NB4 (cell line): ENCODE results near the gene ZNF558.
"Not testable (repeated sequence)": the region's sequence is repeated elsewhere in the genome, so short reads cannot be mapped to it uniquely, and the experiment has no call there.

Source experiments
- MYC ChIP-seq: IDR thresholded peaks from 2 replicates; pipeline ENCODE4 v1.6.1; 2011; ENCODE audit warnings: low read depth, low read length
- POLR2A ChIP-seq: IDR thresholded peaks from 2 replicates; pipeline ENCODE4 v1.6.1; 2011; ENCODE audit warnings: mild to moderate bottlenecking; ENCODE audit not compliant: insufficient read length; ENCODE audit errors: extremely low read depth
- TF ChIP-seq, protein P1 (sequence below): IDR thresholded peaks from one replicate; pipeline ENCODE4 v1.5.1; 2012; ENCODE audit warnings: low read depth, low read length

DNA sequence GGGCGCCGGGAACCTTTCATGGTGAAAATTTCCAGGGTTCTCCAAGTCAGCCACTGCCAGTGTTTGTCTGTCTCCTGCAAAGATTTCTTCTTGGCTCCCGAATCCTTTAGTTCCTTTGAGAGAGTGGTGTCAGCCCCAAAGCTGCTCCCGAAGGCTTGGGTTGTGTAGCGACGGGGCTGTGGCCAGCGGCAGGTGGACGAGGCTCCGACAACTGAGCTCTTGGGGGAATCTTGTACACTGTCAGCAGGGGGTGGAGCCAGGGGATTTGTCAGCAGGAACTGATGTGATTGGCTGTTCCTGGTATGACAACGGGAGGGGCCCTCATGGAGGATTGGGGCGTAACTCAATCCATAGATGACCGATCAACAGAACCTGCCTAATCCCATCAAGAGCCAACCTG, 58.5 kb downstream of the ZNF558 start:
- TF ChIP-seq, protein P1, sequence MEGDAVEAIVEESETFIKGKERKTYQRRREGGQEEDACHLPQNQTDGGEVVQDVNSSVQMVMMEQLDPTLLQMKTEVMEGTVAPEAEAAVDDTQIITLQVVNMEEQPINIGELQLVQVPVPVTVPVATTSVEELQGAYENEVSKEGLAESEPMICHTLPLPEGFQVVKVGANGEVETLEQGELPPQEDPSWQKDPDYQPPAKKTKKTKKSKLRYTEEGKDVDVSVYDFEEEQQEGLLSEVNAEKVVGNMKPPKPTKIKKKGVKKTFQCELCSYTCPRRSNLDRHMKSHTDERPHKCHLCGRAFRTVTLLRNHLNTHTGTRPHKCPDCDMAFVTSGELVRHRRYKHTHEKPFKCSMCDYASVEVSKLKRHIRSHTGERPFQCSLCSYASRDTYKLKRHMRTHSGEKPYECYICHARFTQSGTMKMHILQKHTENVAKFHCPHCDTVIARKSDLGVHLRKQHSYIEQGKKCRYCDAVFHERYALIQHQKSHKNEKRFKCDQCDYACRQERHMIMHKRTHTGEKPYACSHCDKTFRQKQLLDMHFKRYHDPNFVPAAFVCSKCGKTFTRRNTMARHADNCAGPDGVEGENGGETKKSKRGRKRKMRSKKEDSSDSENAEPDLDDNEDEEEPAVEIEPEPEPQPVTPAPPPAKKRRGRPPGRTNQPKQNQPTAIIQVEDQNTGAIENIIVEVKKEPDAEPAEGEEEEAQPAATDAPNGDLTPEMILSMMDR = not testable (repeated sequence)
- not testable (repeated sequence) for TF ChIP-seq POLR2A, MYC
